GM12873 (cell line): ENCODE results near the gene ITGA3.

Experiments used
- TF ChIP-seq, protein P1 (sequence below): IDR thresholded peaks from 2 replicates; pipeline ENCODE4 v1.5.1; 2012; ENCODE audit warnings: low read depth, mild to moderate bottlenecking, moderate library complexity, low read length, control low read depth; ENCODE audit not compliant: insufficient read depth; ENCODE audit errors: missing control alignments

ITGA3 gene

DNA sequence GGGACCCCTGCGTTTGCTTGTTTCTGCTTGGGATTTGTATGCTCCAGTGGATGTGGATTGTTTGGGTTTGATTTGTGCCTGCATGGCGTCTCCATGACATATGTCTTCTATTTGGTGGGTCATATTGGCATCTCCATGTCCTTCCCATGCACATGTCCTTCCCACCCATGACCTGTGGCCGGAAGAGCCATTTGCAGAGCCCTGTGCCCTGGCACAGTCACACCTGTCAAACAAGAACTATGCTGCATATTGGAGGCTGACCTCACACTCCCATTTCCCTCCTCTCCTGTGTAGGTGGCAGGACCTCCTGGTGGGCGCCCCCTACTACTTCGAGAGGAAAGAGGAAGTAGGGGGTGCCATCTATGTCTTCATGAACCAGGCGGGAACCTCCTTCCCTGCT lies 15.8 kb downstream of the ITGA3 start:
- TF ChIP-seq, protein P1, sequence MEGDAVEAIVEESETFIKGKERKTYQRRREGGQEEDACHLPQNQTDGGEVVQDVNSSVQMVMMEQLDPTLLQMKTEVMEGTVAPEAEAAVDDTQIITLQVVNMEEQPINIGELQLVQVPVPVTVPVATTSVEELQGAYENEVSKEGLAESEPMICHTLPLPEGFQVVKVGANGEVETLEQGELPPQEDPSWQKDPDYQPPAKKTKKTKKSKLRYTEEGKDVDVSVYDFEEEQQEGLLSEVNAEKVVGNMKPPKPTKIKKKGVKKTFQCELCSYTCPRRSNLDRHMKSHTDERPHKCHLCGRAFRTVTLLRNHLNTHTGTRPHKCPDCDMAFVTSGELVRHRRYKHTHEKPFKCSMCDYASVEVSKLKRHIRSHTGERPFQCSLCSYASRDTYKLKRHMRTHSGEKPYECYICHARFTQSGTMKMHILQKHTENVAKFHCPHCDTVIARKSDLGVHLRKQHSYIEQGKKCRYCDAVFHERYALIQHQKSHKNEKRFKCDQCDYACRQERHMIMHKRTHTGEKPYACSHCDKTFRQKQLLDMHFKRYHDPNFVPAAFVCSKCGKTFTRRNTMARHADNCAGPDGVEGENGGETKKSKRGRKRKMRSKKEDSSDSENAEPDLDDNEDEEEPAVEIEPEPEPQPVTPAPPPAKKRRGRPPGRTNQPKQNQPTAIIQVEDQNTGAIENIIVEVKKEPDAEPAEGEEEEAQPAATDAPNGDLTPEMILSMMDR: no peak

GRCh38 chr17:50072130-50072529 lies 16.2 kb downstream of the ITGA3 start:
- TF ChIP-seq, protein P1: no peak

DNA sequence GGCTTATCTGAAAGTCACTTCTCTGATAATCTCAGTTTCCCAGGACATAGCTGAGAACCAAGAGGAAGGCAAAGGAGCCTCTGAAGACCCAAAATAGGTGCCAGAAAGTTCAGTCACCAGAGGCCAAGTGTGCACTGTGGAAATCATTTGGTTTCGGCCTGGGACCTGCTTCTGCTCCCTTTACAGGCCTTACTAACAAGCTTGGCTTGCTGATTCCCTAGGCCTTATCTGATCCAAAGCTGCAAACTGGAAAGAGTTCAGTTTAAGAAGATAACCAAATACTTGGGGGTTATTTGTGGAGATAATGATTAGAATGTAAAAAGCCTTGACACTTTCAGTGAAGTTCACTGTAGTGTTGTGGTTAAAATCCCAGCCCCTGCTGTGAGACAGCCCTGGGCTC lies 17.0 kb downstream of the ITGA3 start:
- TF ChIP-seq, protein P1: no peak

GRCh38 chr17:50074227-50074626 lies 18.3 kb downstream of the ITGA3 start:
- TF ChIP-seq, protein P1: no peak

DNA sequence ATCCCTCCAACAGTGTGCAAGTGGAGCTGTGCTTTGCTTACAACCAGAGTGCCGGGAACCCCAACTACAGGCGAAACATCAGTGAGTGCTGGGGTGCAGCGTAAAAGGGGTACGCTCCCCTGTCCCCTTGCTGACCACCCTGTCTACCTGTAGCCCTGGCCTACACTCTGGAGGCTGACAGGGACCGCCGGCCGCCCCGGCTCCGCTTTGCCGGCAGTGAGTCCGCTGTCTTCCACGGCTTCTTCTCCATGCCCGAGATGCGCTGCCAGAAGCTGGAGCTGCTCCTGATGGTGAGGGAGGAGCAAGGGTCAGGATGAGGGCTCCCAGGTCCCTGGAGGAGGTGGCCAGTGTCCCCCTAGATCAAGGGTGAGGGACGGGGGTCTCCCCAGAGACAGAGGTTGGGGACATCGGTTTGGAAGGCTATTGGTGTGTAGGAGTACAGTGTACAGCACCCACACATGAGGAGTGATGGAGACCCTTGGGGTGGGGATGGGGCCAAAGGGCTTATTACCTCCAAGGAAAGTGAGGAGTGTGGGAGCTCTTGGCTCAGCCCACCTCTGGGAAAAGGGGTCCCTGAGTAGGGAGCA lies 19.6 kb downstream of the ITGA3 start:
- TF ChIP-seq, protein P1: no peak

DNA sequence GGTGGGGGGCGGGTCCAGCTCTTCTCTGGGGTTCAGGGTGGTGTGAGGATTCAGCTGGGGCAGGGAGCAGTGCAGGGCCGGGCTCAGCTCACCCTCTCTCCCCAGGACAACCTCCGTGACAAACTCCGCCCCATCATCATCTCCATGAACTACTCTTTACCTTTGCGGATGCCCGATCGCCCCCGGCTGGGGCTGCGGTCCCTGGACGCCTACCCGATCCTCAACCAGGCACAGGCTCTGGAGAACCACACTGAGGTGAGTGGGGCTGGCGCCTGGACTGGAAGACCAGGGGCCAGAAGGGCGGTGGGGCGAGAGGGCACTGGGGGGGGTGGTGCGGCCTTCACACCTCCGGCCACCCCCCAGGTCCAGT lies 20.3 kb downstream of the ITGA3 start:
- TF ChIP-seq, protein P1: no peak

GRCh38 chr17:50076591-50077235 lies 20.8 kb downstream of the ITGA3 start:
- TF ChIP-seq, protein P1: no peak

GRCh38 chr17:50078430-50078829 lies 22.5 kb downstream of the ITGA3 start:
- TF ChIP-seq, protein P1: no peak
